Measurements from ENCODE around the gene ART4.

ART4 gene

GRCh38 chr12:14810167-14810952, 33.0 kb downstream of the ART4 start:
- DNase-seq: no peak

- DNase-seq: no peak
Measured at GRCh38 chr12:14803830-14804160, 39.5 kb downstream of the ART4 start.

- peak; percentile 99 for DNase-seq
Measured at GRCh38 chr12:14803011-14803829, 40.1 kb downstream of the ART4 start, which contains the start of the genes C12orf60 and WBP11. Gene C12orf60, plus strand, starts transcription at chr12:14803670. Its CDS starts 19,266 bp downstream, at chr12:14822936. Gene WBP11, minus strand, starts transcription at chr12:14803478. Its CDS starts 2,095 bp downstream, at chr12:14801383.

- no peak for DNase-seq
Measured at GRCh38 chr12:14802721-14803010, 40.7 kb downstream of the ART4 start.

GRCh38 chr12:14802247-14802646, 41.1 kb downstream of the ART4 start:
- no peak for DNase-seq

- DNase-seq: no peak
Measured at GRCh38 chr12:14795028-14795448, 48.3 kb downstream of the ART4 start.

- DNase-seq: no peak
Measured at GRCh38 chr12:14785568-14785967, 57.8 kb downstream of the ART4 start.

- no peak for DNase-seq
Measured at GRCh38 chr12:14784471-14784870, 58.9 kb downstream of the ART4 start.

GRCh38 chr12:14782756-14783155, 60.6 kb downstream of the ART4 start:
- DNase-seq: no peak

GRCh38 chr12:14781563-14781962, 61.8 kb downstream of the ART4 start:
- no peak for DNase-seq

GRCh38 chr12:14780859-14781258, 62.5 kb downstream of the ART4 start:
- DNase-seq: no peak

- DNase-seq: no peak
Measured at GRCh38 chr12:14779834-14780233, 63.5 kb downstream of the ART4 start.

GRCh38 chr12:14777271-14777670, 66.1 kb downstream of the ART4 start:
- DNase-seq: no peak

GRCh38 chr12:14776236-14776961, 66.9 kb downstream of the ART4 start:
- no peak for DNase-seq

GRCh38 chr12:14775636-14775980, 67.7 kb downstream of the ART4 start:
- no peak for DNase-seq
